HTR-8/SVneo (cell line): ENCODE results near the gene HMCES.
"Not testable (repeated sequence)": the region's sequence is repeated elsewhere in the genome, so short reads cannot be mapped to it uniquely, and the experiment has no call there.

Experiments
- DNase-seq: peaks from one replicate; pipeline ENCODE4 v3.0.0; 2011; ENCODE audit warnings: low spot score, mixed read lengths; ENCODE audit not compliant: insufficient read length
- FAIRE-seq: peaks from 2 replicates; lab custom pipeline; 2011; peaks lifted over from hg19 to GRCh38; lab: Jason Lieb, UNC

Gene HMCES

GRCh38 chr3:129254536-129255230, 24.0 kb upstream of the HMCES start:
- FAIRE-seq (no peak), DNase-seq (no peak)

GRCh38 chr3:129256270-129256669, 22.4 kb upstream of the HMCES start:
- FAIRE-seq (no peak), DNase-seq (no peak)

DNA sequence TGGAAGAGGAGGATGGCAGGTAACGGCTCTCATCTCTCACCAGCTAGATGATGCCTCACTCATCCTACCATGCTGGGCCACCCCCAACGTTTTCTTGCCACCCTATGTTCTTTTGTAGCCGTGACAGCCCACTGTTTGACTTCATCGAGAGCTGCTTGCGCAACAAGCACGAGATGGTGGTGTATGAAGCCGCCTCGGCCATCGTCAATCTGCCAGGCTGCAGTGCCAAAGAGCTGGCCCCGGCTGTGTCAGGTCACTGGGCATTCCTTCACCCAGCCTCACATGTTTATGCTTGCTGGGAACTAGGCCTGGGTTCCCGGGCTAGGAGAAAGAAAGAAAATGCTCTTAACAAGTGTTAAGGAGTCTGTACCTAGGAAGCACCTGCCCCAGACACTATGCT, 21.1 kb upstream of the HMCES start:
- DNase-seq: no peak
- FAIRE-seq: no peak

DNA sequence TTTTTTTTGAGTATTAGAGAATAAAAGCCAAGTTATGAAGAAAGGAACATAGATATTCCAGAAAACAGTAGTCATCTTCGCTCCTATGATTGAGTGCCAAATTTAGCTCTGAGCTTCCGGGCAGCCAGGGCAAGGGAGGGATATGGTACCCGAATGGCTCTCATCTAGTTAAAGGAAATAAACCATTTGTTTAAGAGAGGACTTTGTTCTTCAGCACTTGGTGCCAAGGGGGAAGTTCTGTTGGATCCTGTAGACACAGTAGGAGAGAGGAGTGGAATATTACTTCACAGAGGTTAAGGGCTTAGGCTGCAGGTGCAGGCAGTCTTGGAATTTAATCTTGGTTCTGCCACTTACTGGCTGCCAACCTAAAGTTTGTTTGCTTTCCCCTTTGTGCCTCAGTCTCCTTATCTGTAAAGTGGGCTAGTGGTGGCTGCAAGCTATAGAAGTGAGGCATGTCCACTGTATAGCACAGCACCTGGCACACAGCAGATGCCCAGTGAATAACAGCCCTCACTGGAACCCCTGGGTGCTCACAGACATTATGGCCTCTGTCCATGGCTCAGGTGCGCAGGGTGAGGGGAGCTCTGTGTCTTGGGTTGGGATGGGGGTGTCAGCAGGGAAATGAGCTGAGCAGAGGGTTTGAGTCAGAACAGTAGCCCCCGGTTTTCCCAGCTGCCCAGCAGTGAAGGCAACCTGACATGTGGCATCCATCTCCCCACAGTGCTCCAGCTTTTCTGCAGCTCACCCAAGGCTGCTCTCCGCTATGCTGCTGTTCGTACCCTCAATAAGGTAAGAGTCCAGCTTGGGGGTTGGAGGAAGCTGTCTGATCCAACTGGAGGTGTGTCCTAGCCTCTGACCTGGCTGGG, 18.8 kb upstream of the HMCES start:
- DNase-seq (no peak), FAIRE-seq (no peak)

DNA sequence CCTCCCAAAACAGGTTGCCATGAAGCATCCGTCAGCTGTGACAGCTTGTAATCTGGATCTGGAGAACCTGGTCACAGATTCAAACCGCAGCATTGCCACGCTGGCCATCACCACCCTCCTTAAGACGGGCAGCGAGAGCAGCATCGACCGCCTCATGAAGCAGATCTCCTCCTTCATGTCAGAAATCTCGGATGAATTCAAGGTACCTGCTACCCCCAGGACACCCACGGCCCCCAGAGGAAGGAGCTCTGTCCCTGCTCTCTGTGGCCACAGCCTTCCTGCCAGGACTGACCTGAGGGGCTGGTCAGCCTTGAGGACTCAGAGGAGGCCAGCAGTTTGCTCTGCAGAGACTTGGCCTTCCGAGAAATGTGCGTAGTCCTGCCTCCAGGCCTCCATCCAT, 18.1 kb upstream of the HMCES start:
- no peak for DNase-seq
- no peak for FAIRE-seq

DNA sequence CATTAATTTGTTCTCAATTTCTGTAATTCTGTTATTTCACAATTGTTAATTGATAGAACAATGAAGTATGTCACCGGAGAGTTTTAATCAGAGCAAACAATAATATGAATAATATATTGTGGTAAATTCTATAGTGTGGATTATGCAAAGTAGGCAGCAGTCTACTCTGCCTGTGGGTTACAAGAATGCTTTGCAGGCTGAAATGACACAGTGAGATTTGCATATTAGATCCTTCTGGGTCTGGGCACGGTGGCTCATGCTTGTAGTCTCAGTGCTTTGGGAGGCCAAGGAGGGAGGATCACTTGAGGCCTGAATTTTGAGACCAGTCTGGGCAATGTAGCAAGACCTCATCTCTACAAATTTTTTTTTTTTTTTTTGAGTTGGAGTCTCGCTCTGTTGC, 16.8 kb upstream of the HMCES start:
- no peak for FAIRE-seq

DNA sequence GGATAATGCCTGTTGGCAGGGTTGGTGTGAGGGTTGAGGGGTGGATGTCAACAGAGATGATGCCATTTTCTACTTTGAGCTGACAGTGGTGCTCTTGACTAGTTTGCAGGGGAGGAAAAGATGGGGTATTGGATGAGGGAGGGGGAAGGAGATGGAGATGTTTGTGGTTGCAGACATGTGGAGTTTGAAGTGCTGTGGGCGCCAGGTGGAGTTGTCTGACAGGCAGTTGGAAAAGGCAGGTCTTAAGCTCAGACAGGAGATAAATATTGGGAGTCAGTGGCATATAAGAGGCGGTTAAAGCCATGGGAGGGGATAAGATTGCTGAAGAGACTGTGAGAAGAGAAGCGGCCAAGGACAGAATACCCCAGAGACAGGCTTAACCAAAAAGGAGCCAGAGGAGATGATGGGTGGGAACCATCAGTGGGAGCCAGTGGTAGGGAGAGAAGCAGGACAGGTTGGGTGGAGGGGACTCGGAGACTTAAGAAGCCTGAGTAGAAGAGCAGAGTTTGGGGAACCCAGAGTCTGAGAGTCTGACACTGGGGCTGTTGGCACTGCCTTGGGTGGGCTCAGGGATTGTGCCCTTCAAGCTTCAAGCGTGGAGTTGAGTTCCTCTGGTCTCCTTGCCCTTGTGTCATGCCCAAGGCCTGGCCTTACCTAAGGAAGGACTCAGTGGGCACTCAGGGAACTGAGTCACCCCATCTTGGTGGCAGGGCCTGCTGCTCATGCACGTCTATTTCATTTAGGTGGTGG, 15.3 kb upstream of the HMCES start:
- DNase-seq: no peak
- FAIRE-seq: no peak

More for the DNA sequence above, 16.8 kb upstream of the HMCES start:
- no peak for DNase-seq

DNA sequence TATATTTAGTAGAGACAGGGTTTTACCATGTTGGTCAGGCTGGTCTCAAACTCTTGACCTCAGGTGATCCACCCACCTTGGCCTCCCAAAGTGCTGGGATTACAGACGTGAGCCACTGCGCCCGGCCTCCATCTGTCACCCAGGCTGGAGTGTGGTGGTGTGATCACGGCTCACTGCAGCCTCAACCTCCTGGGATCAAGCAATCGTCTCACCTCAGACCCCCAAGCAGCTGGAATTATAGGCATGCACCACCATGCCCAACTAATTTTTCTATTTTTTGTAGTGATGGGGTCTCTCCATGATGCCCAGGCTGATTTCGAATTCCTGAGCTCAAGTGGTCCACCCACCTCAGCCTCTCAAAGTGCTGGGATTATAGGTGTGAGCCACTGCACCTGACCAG, 13.7 kb upstream of the HMCES start:
- DNase-seq, FAIRE-seq: not testable (repeated sequence)

- FAIRE-seq (no peak), DNase-seq (no peak)
Measured at GRCh38 chr3:129266651-129267050, 12.0 kb upstream of the HMCES start.

DNA sequence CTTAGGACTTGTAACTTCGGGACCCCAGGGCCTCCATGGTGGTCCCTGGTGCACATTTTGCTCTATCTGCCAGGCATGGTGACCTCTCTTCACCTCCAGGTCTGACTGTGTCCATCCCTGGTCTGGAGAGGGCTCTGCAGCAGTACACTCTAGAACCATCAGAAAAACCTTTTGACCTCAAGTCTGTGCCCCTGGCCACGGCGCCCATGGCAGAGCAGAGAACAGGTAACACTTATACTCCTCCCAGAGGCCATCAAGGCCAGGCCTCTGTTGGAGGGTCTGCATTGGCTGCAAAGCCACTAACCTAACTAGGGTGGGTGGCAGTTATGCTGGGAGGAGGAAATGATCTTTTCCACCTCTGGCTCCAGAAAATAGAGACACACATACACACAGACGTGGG, 10.3 kb upstream of the HMCES start:
- FAIRE-seq (no peak), DNase-seq (no peak)

- no peak for FAIRE-seq
- no peak for DNase-seq
Measured at GRCh38 chr3:129271674-129272073, 7.0 kb upstream of the HMCES start.

GRCh38 chr3:129276385-129276784, 2.3 kb upstream of the HMCES start:
- DNase-seq (no peak), FAIRE-seq (no peak)

- DNase-seq (no peak), FAIRE-seq (no peak)
Measured at GRCh38 chr3:129277829-129278271, 820 bp upstream of the HMCES start.

DNA sequence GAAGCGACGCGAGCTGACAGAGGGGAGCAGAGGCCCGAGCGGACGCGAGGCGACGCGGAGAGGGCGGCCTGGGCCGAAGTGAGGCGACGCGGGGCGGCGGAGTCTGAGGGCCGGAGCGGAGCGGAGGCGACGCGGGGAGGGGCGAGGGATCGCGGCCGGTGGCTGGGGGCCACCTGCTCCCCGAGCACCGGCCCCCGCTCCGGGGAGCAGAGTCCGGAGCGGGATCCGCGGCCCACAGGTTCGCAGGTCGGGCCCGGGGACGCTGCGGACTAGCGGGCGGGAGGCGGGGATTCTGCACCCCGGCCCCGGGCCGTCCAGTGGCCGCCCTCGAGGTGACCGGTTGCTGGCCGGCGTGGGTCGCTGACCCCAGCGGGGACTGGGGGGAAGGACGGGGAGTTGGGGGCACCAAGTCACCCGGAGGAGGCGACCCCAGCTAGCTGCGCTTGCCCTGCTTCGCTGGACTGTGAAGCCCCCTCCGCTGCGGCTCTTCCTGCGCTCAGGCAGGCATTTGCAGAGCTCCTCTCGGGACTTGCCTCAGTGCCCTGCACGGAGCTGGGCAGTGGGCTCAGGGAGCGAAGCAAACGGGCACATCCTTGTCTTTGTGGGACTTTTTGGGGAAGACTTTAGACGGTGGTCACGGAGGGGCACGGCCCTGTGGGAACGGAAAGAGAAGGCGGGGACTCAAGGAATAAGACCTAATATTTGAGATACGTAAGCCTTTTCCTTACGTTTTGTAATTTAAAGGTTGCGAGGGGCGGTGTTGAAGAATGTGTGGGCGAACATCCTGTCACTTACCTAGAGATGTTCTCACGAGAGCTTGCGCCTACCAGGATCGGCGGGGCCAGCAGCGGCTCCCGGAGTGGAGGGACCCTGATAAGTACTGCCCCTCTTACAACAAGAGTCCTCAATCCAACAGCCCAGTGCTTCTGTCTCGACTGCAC, 566 bp downstream of the HMCES start:
- peak; percentile 73 for DNase-seq
- FAIRE-seq: peak; percentile 85

- FAIRE-seq (no peak), DNase-seq (no peak)
Measured at GRCh38 chr3:129280183-129280582, 1.5 kb downstream of the HMCES start.

DNA sequence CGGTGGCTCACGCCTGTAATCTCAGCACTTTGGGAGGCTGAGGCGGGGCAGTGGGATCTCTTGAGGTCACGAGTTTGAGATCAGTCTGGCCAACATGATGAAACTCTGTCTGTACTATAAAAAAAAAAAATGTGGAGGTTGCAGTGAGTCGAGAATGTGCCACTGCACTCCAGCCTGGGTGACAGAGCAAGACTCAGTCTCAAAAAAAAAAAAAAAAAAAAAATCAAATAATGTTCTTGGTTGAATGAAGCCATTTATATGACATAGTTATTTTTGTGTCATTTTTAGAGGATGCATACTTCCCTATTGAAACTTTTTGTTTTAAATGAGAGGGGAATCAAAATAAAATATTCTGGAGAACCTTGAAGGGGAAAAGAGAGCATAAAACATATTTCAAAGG, 3.1 kb downstream of the HMCES start:
- no peak for DNase-seq
- FAIRE-seq: no peak

GRCh38 chr3:129282727-129283327, 4.2 kb downstream of the HMCES start:
- no peak for FAIRE-seq
- no peak for DNase-seq

- no peak for FAIRE-seq
- DNase-seq: no peak
Measured at GRCh38 chr3:129286081-129286480, 7.4 kb downstream of the HMCES start.

DNA sequence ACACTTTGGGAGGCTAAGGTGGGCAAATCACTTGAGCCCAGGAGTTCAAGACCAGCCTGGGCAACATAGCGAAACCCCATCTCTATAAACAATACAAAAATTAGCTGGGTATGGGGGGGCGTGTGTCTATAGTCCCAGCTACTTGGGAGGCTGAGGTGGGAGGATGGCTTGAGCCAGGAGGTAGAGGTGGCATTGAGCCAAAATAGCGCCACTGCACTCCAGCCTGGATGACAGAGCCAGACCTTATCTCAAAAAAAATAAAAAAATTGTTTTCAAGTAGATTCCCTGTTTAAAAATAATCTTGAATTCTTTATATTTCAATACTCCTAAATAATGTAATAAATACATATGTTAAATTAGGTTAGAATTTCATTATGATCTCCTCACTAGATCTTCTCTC, 9.8 kb downstream of the HMCES start:
- FAIRE-seq (no peak), DNase-seq (no peak)
